ENCODE measurements around the gene PAK5. TPM values are rescaled to one million over a fixed set of nuclear protein-coding genes. Genes with fewer than 3 reads are reported as not detected.

The PAK5 gene
- polyA plus RNA-seq, 1 of the 3 experiments (the other 2 are of a cell fraction): 0.03 TPM

- POLR2A ChIA-PET: no interaction called here
- H3F3A ChIP-seq (replicated peaks; ENCODE audit: insufficient read depth): peaks cover 4% of the 10 kb centered on the region
- TF ChIP-seq NFIC (IDR thresholded peaks at IDR 0.05; ENCODE audit: borderline replicate concordance): no peak
- no peak for TF ChIP-seq FOXJ3 (CRISPR knock-in tag; IDR thresholded peaks at IDR 0.05)
- TF ChIP-seq POLR2AphosphoS5 (IDR thresholded peaks at IDR 0.05; ENCODE audit: low read depth, low read length): no peak
- TF ChIP-seq RFX5 (IDR thresholded peaks at IDR 0.05; ENCODE audit: low read length): no peak
- TF ChIP-seq, protein P1, sequence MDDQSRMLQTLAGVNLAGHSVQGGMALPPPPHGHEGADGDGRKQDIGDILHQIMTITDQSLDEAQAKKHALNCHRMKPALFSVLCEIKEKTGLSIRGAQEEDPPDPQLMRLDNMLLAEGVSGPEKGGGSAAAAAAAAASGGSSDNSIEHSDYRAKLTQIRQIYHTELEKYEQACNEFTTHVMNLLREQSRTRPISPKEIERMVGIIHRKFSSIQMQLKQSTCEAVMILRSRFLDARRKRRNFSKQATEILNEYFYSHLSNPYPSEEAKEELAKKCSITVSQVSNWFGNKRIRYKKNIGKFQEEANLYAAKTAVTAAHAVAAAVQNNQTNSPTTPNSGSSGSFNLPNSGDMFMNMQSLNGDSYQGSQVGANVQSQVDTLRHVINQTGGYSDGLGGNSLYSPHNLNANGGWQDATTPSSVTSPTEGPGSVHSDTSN (IDR thresholded peaks at IDR 0.05): no peak
- TF ChIP-seq EP300 (IDR thresholded peaks at IDR 0.05; ENCODE audit: borderline replicate concordance in 1 of 2, low read depth in 1 of 2, low read length in 1 of 2): no peak
- TF ChIP-seq EZH2phosphoT487 (IDR thresholded peaks at IDR 0.05; ENCODE audit: borderline replicate concordance, low read depth): no peak
- TF ChIP-seq TAF1 (IDR thresholded peaks at IDR 0.05; ENCODE audit: borderline replicate concordance, low read depth, low read length): no peak
- TF ChIP-seq RXRA (IDR thresholded peaks at IDR 0.05; ENCODE audit: borderline replicate concordance, low read depth): no peak
- TF ChIP-seq FOSL2 (IDR thresholded peaks at IDR 0.05; ENCODE audit: borderline replicate concordance, low read depth): no peak
- TF ChIP-seq RAD21 (IDR thresholded peaks at IDR 0.05; ENCODE audit: low read length): no peak
- TF ChIP-seq NRF1 (IDR thresholded peaks at IDR 0.05; ENCODE audit: low read depth, low read length): no peak
- no peak for TF ChIP-seq FOXM1 (IDR thresholded peaks at IDR 0.05; ENCODE audit: low read depth)
- TF ChIP-seq MAX (IDR thresholded peaks at IDR 0.05; ENCODE audit: low read depth): no peak
- no peak for TF ChIP-seq MEF2A (IDR thresholded peaks at IDR 0.05; ENCODE audit: borderline replicate concordance, low read depth)
- TF ChIP-seq ELF1 (IDR thresholded peaks at IDR 0.05): no peak
- TF ChIP-seq, protein P2, sequence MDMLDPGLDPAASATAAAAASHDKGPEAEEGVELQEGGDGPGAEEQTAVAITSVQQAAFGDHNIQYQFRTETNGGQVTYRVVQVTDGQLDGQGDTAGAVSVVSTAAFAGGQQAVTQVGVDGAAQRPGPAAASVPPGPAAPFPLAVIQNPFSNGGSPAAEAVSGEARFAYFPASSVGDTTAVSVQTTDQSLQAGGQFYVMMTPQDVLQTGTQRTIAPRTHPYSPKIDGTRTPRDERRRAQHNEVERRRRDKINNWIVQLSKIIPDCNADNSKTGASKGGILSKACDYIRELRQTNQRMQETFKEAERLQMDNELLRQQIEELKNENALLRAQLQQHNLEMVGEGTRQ (IDR thresholded peaks at IDR 0.05; ENCODE audit: borderline replicate concordance, low read depth, low read length): no peak
- no peak for TF ChIP-seq RCOR1 (IDR thresholded peaks at IDR 0.05; ENCODE audit: low read length)
- H2AFZ ChIP-seq (ENCODE audit: low read depth): no peak overlapping the region
- no peaks in the 10 kb centered on the region for H3K27me3 ChIP-seq (ENCODE audit: insufficient read depth)
- no peaks in the 10 kb centered on the region for H4K20me1 ChIP-seq (ENCODE audit: insufficient read depth)
- no peaks in the 10 kb centered on the region for H3K9me2 ChIP-seq
- CTCF ChIA-PET: no interaction called here
- WGBS (ENCODE audit: low lambda C conversion rate): 96% methylated on average over 1 of the region's 1 CpG
- no peak overlapping the region for H3K4me3 ChIP-seq (ENCODE audit: low read depth in 2 of 2, low read length in 1 of 2)
- H3K9ac ChIP-seq: no peak overlapping the region
- no peaks in the 10 kb centered on the region for H3K79me2 ChIP-seq (ENCODE audit: insufficient read depth)
- no peak overlapping the region for H3K27ac ChIP-seq (ENCODE audit: low read depth in 2 of 2, low read length in 1 of 2)
- no peak overlapping the region for H3K4me2 ChIP-seq
- DNase-seq: no peak
- H3K4me1 ChIP-seq (ENCODE audit: control insufficient read depth in 1 of 2, insufficient read depth in 2 of 2, low read depth in 1 of 2, low read length in 1 of 2): peaks cover 5 to 7% of the 10 kb centered on the region in 2 experiments; a peak in 2 of 4 replicates
- no peaks in the 10 kb centered on the region for H3K36me3 ChIP-seq (replicated peaks in 1 of 2; ENCODE audit: control insufficient read depth in 1 of 2, insufficient read depth in 2 of 2, low read length in 1 of 2)
- no peaks in the 10 kb centered on the region for H3K9me3 ChIP-seq
These were observed 288.6 kb downstream of the PAK5 start for GRCh38 chr20:9550283-9550682.

All from SK-N-SH (cell line).